Upper lobe of right lung (tissue), 1 donor: ENCODE measurements around the gene E2F8. TPM values are rescaled to one million over a fixed set of nuclear protein-coding genes. Genes with fewer than 3 reads are reported as not detected.

ENCODE experiments used
- ATAC-seq: fragments of 200-7000 bp; cut with Tn5 transposase; one replicate; pipeline ENCODE4 v1.9.1; 2020; ENCODE audit warnings: mild to moderate bottlenecking, moderate library complexity
- DNase-seq: peaks from one replicate; pipeline ENCODE4 v3.0.0-alpha.2; 2020
- H3K27ac ChIP-seq: fragments of 200-600 bp; one replicate; pipeline ENCODE4 v1.8.0; 2022
- H3K27me3 ChIP-seq: fragments of 200-600 bp; one replicate; pipeline ENCODE4 v1.8.0; 2022; ENCODE audit warnings: mild to moderate bottlenecking
- H3K36me3 ChIP-seq: fragments of 200-600 bp; one replicate; pipeline ENCODE4 v1.8.0; 2022
- H3K4me1 ChIP-seq: fragments of 200-600 bp; one replicate; pipeline ENCODE4 v1.8.0; 2022
- H3K4me3 ChIP-seq: fragments of 200-600 bp; one replicate; pipeline ENCODE4 v1.8.0; 2022; ENCODE audit warnings: mild to moderate bottlenecking
- H3K9me3 ChIP-seq: fragments of 200-600 bp; one replicate; pipeline ENCODE4 v1.8.0; 2022
- CTCF ChIP-seq: fragments of 200-600 bp; IDR thresholded peaks from one replicate; pipeline ENCODE4 v1.8.0; 2022; ENCODE audit warnings: antibody characterized with exemption
- intact Hi-C: fragments of 100-400 bp; cut with DNase I; formaldehyde crosslinking; loops from one replicate; pipeline ENCODE4 v1.11.0; 2022
- total RNA-seq: library from RNA; stranded (reverse); fragmentation: NEBNext Ultra II Directional; extraction: Animal tissue kit (Norgen Biotek cat#: 25700); gene quantifications from one replicate; pipeline ENCODE4 v1.2.1, GENCODE V29; 2021
- donor health status: DM: no; HTN: yes; CAD: no; lungs with severe emphysema.

E2F8 gene
- total RNA-seq, 1 donor from 2014 or later: 0.38 TPM

GRCh38 chr11:19193916-19194315 is 46.8 kb downstream of the E2F8 start:
- intact Hi-C loops: no loop called here
- ATAC-seq (no peak), DNase-seq (no peak)
- Histone ChIP-seq H3K4me1 (no peaks in the 10 kb centered on the region), H3K27ac (no peak overlapping the region), H3K36me3 (no peaks in the 10 kb centered on the region), H3K9me3 (no peaks in the 10 kb centered on the region), H3K27me3 (no peaks in the 10 kb centered on the region), H3K4me3 (no peak overlapping the region)
- TF ChIP-seq CTCF: no peak

DNA sequence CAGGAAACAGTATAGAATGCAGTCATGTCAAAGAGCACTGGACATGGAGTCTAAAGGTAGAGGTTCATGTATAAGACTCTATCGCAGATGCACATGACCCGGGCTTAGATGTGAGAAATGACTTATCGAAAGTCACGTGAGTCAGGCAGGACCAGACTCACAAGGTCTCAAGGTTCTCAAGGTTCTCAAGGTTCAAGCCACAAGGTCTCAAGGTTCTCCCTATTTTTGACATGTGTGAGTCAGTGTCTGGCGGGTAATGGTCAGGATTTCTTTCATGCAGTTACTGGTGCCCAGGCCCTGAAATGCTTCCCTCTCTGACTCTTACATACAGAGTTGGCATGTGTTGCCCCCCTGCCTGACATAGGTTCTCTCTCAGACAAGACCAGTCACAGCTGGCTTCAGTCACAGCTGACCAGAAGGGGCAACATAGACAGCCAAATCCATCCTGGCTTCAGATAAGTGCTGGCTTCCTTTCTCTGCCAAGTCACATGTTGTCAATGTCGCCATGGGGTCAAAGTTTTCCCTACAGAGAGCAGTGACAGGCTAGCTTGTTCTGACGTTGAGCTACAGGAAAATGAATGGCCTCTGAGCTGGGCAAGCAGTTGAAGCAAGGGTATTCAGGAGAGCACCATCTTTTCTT is 49.1 kb downstream of the E2F8 start:
- H3K27ac ChIP-seq: no peak overlapping the region
- no peak for DNase-seq

GRCh38 chr11:19187833-19188258 is 52.9 kb downstream of the E2F8 start:
- DNase-seq (no peak), ATAC-seq (no peak)
- H3K36me3 ChIP-seq: no peaks in the 10 kb centered on the region
- H3K4me1 ChIP-seq: no peaks in the 10 kb centered on the region
- no peak for TF ChIP-seq CTCF
- no peak overlapping the region for H3K4me3 ChIP-seq
- no peaks in the 10 kb centered on the region for H3K27me3 ChIP-seq
- intact Hi-C loops: no loop called here
- no peak overlapping the region for H3K27ac ChIP-seq
- H3K9me3 ChIP-seq: no peaks in the 10 kb centered on the region

More for the DNA sequence above, 49.1 kb downstream of the E2F8 start:
- no peaks in the 10 kb centered on the region for H3K9me3 ChIP-seq
- no peak for TF ChIP-seq CTCF
- no peak overlapping the region for H3K4me3 ChIP-seq
- no peaks in the 10 kb centered on the region for H3K4me1 ChIP-seq
- no peaks in the 10 kb centered on the region for H3K27me3 ChIP-seq
- intact Hi-C loops: no loop called here
- H3K36me3 ChIP-seq: no peaks in the 10 kb centered on the region
- no peak for ATAC-seq

- TF ChIP-seq CTCF: no peak
- no peak for DNase-seq
- no peak overlapping the region for H3K4me3 ChIP-seq
- no peaks in the 10 kb centered on the region for H3K27me3 ChIP-seq
- no peaks in the 10 kb centered on the region for H3K4me1 ChIP-seq
- no peak for ATAC-seq
- no peaks in the 10 kb centered on the region for H3K36me3 ChIP-seq
- H3K9me3 ChIP-seq: no peaks in the 10 kb centered on the region
- intact Hi-C loops: no loop called here
- no peak overlapping the region for H3K27ac ChIP-seq
Observed at GRCh38 chr11:19187114-19187832, 53.5 kb downstream of the E2F8 start.

GRCh38 chr11:19185516-19186052 is 55.2 kb downstream of the E2F8 start:
- H3K27ac ChIP-seq: no peak overlapping the region
- H3K36me3 ChIP-seq: no peaks in the 10 kb centered on the region
- H3K4me1 ChIP-seq: no peaks in the 10 kb centered on the region
- TF ChIP-seq CTCF: no peak
- no peaks in the 10 kb centered on the region for H3K27me3 ChIP-seq
- H3K9me3 ChIP-seq: no peaks in the 10 kb centered on the region
- intact Hi-C loops: no loop called here
- ATAC-seq (no peak), DNase-seq (no peak)
- H3K4me3 ChIP-seq: no peak overlapping the region
